SU-DHL-6 (cell line): ENCODE results near the gene EHHADH.

Source experiments
- EZH2phosphoT487 ChIP-seq: fragments of 200-600 bp; sonication (generic), shearing (Covaris generic); conservative IDR thresholded peaks from 2 replicates; pipeline ENCODE4 v1.6.1; 2018; ENCODE audit warnings: mild to moderate bottlenecking, antibody characterized with exemption, low read length, moderate library complexity, mixed read lengths
- TF ChIP-seq, protein P1 (sequence below): fragments of 200-600 bp; sonication (generic); IDR thresholded peaks from one replicate; pipeline ENCODE4 v1.5.1; 2017; ENCODE audit warnings: antibody characterized with exemption, mild to moderate bottlenecking, low read length, moderate library complexity; ENCODE audit not compliant: insufficient read depth, poor library complexity, severe bottlenecking

DNA sequence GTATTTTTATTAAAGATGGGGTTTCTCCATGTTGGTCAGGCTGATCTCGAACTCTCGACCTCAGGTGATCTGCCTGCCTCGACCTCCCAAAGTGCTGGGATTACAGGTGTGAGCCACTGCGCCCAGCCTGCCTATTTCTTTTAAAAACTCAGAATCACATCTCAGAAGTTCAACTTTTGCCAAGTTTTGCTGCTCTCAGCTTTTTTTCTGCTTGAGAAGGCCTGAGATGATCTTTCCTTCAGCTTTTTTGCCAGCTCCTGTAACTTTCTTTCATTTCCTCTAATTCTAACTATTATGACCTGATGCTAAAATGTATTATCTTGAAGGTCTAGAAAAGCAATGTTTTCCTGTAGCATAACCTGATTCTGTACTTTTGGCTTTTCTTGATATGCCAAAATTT lies 9.6 kb upstream of the EHHADH start:
- TF ChIP-seq, protein P1, sequence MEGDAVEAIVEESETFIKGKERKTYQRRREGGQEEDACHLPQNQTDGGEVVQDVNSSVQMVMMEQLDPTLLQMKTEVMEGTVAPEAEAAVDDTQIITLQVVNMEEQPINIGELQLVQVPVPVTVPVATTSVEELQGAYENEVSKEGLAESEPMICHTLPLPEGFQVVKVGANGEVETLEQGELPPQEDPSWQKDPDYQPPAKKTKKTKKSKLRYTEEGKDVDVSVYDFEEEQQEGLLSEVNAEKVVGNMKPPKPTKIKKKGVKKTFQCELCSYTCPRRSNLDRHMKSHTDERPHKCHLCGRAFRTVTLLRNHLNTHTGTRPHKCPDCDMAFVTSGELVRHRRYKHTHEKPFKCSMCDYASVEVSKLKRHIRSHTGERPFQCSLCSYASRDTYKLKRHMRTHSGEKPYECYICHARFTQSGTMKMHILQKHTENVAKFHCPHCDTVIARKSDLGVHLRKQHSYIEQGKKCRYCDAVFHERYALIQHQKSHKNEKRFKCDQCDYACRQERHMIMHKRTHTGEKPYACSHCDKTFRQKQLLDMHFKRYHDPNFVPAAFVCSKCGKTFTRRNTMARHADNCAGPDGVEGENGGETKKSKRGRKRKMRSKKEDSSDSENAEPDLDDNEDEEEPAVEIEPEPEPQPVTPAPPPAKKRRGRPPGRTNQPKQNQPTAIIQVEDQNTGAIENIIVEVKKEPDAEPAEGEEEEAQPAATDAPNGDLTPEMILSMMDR: no peak
- no peak for TF ChIP-seq EZH2phosphoT487
